Colonic mucosa (tissue), 4 donors: ENCODE measurements around the gene TRIOBP. TPM values are rescaled to one million over a fixed set of nuclear protein-coding genes. Genes with fewer than 3 reads are reported as not detected.

Experiments used
- DNase-seq: peaks from one replicate; pipeline ENCODE4 v3.0.0-alpha.2; 2020
- H3K27ac ChIP-seq: fragments of 200-600 bp; one replicate; pipeline ENCODE4 v1.8.0; 2021
- H3K27me3 ChIP-seq: fragments of 200-600 bp; one replicate; pipeline ENCODE4 v1.8.0; 2021
- H3K36me3 ChIP-seq: fragments of 200-600 bp; one replicate; pipeline ENCODE4 v1.8.0; 2021
- H3K4me1 ChIP-seq: fragments of 200-600 bp; one replicate; pipeline ENCODE4 v1.8.0; 2021; ENCODE audit warnings: mild to moderate bottlenecking
- H3K4me3 ChIP-seq: fragments of 200-600 bp; one replicate; pipeline ENCODE4 v1.8.0; 2021
- H3K9ac ChIP-seq, 2 donors: one replicate each; pipeline ENCODE4 v1.7.0; 2013; ENCODE audit warnings: control low read depth in 2 of 2, low read depth in 2 of 2, low read length in 2 of 2
- H3K9me3 ChIP-seq: fragments of 200-600 bp; one replicate; pipeline ENCODE4 v1.8.0; 2021
- intact Hi-C: fragments of 100-400 bp; cut with DNase I; formaldehyde crosslinking; loops from one replicate; pipeline ENCODE4 v1.14.1; 2022
- total RNA-seq, 2 donors: library from RNA; stranded (reverse); fragmentation: NEBNext Ultra II Directional in 1 of 2; extraction: Animal tissue kit (Norgen Biotek cat#: 25700) in 1 of 2; gene quantifications; one replicate each; pipeline ENCODE4 v1.2.1, GENCODE V29; 2021
- TF ChIP-seq, protein P1 (sequence below): fragments of 200-600 bp; IDR thresholded peaks from one replicate; pipeline ENCODE4 v1.8.0; 2022; ENCODE audit warnings: antibody characterized with exemption, mild to moderate bottlenecking
- donor health status: healthy.
- donor health status: DM: no; HTN: no; CAD: no.
- donor health status: DM: no; HTN: no; CAD: no.

The TRIOBP gene
- total RNA-seq, 2 donors from 2014 or later = 69.5 to 75.7 TPM

DNA sequence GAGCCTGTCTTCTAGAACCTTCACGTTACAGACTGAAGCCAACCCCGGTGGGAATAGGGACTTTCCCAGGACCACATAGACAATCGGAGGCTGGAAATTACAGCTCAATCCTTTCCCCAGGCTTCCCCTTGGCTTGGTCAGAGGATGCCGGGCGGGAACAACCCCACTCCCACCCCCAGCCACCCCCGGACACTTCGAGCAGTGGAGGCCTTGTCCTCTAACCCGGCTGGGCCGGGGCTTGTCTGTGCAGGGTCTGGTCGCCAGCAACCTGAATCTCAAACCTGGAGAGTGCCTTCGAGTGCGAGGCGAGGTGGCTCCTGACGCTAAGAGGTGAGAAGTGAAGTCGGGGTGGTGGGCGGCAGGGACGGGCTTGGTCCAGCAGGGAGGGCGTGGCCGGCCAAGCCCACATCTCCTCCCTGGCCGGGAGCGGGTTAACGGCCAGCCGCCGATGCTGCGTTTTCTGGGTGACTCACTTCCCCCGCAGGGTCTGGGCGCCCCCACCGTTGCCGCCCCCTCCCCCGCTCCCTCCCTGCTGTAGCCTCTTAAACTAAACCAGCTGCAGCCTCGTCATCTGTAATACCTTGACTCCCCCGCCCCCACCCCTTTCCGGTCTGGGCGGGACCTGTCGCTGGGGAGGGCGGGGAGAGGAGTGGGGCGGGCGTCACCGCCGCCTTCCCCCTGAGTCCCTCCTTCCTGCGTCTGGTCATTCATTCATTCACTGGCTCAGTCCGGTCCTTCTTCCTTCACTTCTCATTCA is 19.9 kb upstream of the TRIOBP start:
- no peaks in the 10 kb centered on the region for H3K27me3 ChIP-seq
- TF ChIP-seq, protein P1, sequence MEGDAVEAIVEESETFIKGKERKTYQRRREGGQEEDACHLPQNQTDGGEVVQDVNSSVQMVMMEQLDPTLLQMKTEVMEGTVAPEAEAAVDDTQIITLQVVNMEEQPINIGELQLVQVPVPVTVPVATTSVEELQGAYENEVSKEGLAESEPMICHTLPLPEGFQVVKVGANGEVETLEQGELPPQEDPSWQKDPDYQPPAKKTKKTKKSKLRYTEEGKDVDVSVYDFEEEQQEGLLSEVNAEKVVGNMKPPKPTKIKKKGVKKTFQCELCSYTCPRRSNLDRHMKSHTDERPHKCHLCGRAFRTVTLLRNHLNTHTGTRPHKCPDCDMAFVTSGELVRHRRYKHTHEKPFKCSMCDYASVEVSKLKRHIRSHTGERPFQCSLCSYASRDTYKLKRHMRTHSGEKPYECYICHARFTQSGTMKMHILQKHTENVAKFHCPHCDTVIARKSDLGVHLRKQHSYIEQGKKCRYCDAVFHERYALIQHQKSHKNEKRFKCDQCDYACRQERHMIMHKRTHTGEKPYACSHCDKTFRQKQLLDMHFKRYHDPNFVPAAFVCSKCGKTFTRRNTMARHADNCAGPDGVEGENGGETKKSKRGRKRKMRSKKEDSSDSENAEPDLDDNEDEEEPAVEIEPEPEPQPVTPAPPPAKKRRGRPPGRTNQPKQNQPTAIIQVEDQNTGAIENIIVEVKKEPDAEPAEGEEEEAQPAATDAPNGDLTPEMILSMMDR = no peak
- intact Hi-C loops = no loop called here
- H3K9me3 ChIP-seq = no peaks in the 10 kb centered on the region
- H3K4me3 ChIP-seq = peak overlapping the region; percentile 41
- H3K27ac ChIP-seq = peak overlapping the region; percentile 96
- peak; percentile 94 for DNase-seq
- H3K36me3 ChIP-seq = no peaks in the 10 kb centered on the region
- H3K4me1 ChIP-seq = peaks cover 37% of the 10 kb centered on the region
- H3K9ac ChIP-seq = peak overlapping the region; percentile 87 to 91

DNA sequence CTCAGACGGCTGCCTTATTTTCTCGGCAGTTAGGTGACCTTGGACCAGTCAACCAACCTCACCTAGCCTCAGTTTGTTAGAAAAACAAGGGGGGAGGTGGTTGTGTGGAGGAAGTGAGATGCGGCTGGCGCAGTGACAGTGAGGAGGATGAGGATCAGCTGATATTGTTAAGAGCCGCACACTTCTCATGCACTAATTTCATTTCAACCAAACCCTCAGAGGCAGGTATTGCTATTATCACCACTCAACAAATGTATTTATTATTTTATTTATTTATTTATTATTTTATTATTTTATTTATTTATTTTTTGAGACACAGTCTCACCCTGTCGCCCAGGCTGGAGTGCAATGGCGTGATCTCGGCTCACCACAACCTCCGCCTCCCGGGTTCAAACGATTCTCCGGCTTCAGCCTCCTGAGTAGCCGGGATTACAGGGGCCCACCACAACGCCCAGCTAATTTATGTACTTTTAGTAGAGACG is 19.3 kb upstream of the TRIOBP start:
- peak overlapping the region; percentile 96 for H3K27ac ChIP-seq
- H3K27me3 ChIP-seq = no peaks in the 10 kb centered on the region
- no peak for DNase-seq
- peak overlapping the region; percentile 60 to 91 for H3K9ac ChIP-seq
- intact Hi-C loops = no loop called here
- H3K4me3 ChIP-seq = peak overlapping the region; percentile 41
- H3K36me3 ChIP-seq = no peaks in the 10 kb centered on the region
- no peaks in the 10 kb centered on the region for H3K9me3 ChIP-seq
- TF ChIP-seq, protein P1 = no peak
- peaks cover 36% of the 10 kb centered on the region for H3K4me1 ChIP-seq

DNA sequence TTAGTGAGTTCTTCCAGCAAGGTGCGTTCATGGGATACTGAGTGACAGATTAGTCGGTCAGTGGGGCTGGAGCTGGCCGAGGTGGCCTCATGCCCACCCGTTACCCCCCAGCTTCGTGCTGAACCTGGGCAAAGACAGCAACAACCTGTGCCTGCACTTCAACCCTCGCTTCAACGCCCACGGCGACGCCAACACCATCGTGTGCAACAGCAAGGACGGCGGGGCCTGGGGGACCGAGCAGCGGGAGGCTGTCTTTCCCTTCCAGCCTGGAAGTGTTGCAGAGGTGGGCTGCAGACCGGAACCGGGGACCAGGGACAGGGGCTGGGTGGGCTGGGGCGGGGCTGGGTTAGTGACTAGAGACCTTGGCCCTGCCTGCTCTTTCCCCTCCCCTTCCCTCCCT is 18.5 kb upstream of the TRIOBP start:
- no peak overlapping the region for H3K9ac ChIP-seq
- DNase-seq = no peak
- H3K36me3 ChIP-seq = no peaks in the 10 kb centered on the region
- no peak overlapping the region for H3K4me3 ChIP-seq
- no peaks in the 10 kb centered on the region for H3K9me3 ChIP-seq
- H3K27me3 ChIP-seq = no peaks in the 10 kb centered on the region
- TF ChIP-seq, protein P1 = no peak
- intact Hi-C loops = no loop called here
- no peak overlapping the region for H3K27ac ChIP-seq
- H3K4me1 ChIP-seq = peaks cover 29% of the 10 kb centered on the region

DNA sequence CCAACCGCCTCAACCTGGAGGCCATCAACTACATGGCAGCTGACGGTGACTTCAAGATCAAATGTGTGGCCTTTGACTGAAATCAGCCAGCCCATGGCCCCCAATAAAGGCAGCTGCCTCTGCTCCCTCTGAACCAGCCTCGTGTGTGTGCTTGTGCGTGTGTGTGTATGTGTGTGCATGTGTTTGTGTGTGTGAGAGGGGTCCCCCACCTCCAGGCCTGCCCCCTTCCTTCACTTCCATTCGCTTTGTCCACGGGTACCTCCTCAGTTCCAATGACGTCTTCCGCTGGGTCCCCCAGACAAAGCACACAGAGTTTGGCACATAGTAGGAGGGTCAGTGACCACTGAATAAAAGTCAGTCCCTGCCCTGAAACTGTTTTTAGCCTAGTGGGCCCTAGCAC is 17.2 kb upstream of the TRIOBP start:
- TF ChIP-seq, protein P1 = no peak
- DNase-seq = no peak
- peaks cover 19% of the 10 kb centered on the region for H3K4me1 ChIP-seq
- no peak overlapping the region for H3K27ac ChIP-seq
- no peak overlapping the region for H3K4me3 ChIP-seq
- H3K36me3 ChIP-seq = no peaks in the 10 kb centered on the region
- H3K9me3 ChIP-seq = no peaks in the 10 kb centered on the region
- H3K9ac ChIP-seq = no peak overlapping the region
- intact Hi-C loops = loop anchor here (2.0 to 10.0 kb wide), 3 partner anchors 37 to 115 kb away; no protein-coding TSS in a partner anchor
- no peaks in the 10 kb centered on the region for H3K27me3 ChIP-seq

DNA sequence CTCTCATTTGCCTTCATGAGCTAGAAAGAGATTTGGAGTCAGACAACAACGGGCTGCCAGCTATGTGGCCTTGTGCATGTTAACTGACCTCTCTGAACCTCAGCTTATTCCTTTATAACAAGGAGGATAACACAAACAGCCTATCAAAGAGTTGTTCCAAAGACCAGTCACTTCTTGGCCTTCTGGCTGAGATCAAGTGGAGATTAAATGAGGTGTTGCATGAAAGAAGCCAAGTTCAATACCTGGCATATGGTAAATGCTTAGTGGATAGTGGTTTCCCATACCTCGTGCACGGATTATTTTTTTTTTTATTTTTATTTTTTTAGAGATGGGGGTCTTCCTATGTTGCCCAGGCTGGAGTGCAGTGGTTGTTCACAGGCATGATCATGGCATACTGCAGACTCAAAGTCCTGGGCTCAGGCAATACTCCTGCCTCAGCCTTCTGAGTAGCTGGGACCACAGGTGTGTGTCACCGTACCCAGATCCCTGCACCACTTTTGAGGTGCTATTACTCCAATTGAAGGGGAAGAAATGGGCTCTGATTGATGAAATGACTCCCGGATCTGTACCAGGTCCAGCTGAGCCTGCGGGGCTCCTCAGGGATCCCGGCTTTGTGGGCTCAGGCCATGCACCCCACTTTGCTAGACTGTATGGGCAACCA is 16.5 kb upstream of the TRIOBP start:
- Histone ChIP-seq H3K27ac (no peak overlapping the region), H3K4me3 (no peak overlapping the region), H3K4me1 (peaks cover 15% of the 10 kb centered on the region), H3K9ac (no peak overlapping the region), H3K36me3 (no peaks in the 10 kb centered on the region), H3K27me3 (no peaks in the 10 kb centered on the region), H3K9me3 (no peaks in the 10 kb centered on the region)
- no peak for DNase-seq
- intact Hi-C loops = loop anchor here (2.0 to 10.0 kb wide), 3 partner anchors 38 to 114 kb away; no protein-coding TSS in a partner anchor
- TF ChIP-seq, protein P1 = no peak
